ENCODE data around the gene NLRP9.

The NLRP9 gene

GRCh38 chr19:55702131-55702627 lies 36.0 kb downstream of the NLRP9 start:
- no peak for DNase-seq

DNA sequence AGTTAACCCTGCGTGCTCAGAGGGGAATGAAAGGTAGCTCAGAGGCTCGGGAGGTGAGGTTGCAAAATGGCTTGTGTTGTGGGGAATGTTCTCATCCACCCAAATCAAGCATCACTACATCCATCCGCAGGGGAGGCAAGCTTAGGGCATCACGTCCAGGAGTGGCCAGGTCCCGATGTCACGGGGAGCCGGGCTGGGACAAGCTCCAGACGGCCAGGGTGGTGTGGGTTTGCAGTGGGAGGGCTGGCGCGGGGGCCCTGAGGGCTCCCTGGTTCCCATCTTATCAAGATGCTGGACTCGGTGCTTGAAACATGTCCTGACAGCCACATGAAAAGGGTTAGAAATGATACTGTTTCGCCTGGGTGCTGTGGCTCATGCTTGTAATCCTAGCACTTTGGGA lies 37.4 kb downstream of the NLRP9 start:
- no peak for DNase-seq

DNA sequence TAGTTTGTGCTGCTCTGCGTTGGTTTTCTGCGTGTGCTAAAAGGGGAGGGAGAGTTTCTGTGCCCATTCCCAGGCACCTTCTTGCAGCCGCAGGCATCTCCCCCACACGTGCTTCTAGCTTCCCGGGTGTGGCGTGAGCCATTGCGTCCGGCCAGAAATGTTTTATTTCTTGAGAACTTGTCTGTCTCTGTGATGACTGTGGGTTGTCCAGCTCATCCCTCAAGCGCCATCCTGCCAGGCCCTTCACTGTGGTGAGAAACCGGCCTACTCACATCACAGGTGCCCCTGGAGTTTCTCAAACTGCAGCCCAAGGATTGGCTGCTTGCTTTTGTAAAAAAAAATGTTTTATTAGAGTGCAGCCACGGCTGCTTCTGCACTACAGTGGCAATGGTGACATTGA lies 39.0 kb downstream of the NLRP9 start:
- DNase-seq: no peak

DNA sequence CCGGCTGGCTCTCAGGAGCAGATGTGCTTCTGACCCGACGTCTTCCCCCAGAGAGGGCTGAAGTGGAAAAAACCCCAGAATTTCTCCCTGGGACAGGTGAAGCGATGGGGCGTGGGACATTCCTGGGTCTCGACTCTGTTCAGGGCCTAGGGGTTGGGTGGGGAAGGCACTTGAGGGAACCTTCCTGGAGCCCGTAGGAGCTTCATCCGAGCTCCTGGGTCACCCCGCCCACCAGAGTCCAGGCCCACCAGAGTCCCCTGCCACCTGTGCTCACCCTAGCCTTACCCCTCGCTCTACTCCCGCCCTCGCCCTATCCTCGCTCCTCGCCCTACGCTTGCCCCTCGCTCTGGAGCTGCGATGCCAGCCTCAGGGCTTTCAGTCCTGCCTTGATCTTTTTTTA lies 39.9 kb downstream of the NLRP9 start:
- DNase-seq: no peak

DNA sequence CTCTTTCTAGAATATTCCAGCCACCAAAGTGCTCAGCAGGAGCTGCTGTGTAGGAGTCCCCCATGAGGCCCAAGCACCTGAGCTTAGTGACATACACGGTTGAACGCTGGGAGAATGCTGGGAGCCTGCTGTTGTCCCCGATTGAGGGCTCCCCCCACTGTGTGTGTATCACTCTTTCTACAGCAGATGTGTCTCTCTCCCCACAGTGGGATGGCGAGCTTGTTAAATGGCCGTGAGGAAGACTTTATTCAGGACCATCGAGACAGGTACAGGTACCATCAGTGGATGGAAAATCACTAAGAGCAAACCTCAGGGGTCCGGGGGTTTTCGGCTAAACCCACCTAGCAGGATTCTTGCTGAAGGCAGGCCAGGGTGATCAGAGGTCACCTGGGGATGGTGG lies 40.5 kb downstream of the NLRP9 start:
- no peak for DNase-seq

DNA sequence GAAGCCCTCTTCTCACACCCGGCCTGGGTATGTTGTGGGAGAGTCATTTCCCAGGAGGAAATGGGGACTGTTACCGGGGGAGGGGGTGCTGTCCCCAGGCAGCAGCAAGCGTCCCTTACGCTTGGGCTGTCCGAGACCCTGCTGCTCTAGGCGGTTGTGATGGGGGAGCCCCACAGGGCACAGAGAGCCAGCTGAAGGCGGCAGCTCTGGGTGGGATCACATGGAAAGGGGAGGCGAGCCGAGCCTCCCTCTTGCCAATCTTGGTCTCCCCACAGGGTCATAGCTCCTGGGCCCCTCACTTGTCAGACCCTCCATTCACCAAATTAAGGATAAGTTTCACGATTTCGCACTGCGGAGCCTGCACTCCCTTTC lies 41.1 kb downstream of the NLRP9 start:
- DNase-seq: no peak

GRCh38 chr19:55696301-55697068 lies 41.7 kb downstream of the NLRP9 start:
- no peak for DNase-seq

- DNase-seq: no peak
Measured at GRCh38 chr19:55695511-55696290, 42.5 kb downstream of the NLRP9 start.

DNA sequence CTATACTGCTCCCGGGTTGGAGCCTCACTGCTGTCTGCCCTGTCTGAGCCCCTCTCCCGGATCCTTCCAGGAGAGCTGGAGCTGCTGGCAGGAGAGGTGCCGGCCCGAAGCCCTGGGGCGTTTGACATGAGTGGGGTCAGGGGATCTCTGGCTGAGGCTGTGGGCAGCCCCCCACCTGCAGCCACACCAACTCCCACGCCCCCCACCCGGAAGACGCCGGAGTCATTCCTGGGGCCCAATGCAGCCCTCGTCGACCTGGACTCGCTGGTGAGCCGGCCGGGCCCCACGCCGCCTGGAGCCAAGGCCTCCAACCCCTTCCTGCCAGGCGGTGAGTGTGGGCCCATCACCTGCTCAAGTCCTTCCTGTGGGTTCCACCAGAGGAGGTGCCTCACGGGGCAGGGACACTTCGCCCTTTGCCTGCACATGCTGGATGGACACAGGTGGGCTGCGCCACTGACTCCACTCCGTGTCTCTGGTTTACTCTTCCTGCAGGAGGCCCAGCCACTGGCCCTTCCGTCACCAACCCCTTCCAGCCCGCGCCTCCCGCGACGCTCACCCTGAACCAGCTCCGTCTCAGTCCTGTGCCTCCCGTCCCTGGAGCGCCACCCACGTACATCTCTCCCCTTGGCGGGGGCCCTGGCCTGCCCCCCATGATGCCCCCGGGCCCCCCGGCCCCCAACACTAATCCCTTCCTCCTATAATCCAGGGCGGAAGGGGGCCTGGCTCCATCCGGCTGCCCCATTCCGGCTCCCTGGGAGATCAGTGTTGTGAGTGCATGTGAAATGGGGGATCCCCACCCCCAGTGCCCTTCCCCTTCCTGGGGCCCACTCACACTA lies 43.3 kb downstream of the NLRP9 start:
- no peak for DNase-seq

- DNase-seq: no peak
Measured at GRCh38 chr19:55694241-55694655, 44.0 kb downstream of the NLRP9 start.

GRCh38 chr19:55693336-55693974 lies 44.7 kb downstream of the NLRP9 start:
- no peak for DNase-seq

DNA sequence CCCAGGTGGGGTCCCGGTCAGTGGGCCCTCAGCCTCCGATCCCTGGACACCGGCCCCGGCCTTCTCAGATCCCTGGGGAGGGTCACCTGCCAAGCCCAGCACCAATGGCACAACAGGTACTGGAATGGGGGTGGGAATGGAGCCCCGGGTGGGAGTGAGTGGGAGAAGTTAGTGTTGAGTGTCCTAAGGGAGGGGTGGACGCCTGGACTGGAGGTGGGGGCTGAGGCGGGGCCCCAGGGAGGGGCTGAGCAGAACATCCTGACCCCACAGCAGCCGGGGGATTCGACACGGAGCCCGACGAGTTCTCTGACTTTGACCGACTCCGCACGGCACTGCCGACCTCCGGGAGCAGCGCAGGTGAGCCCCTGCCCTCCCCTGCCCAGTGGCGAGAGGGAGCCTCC lies 45.5 kb downstream of the NLRP9 start:
- DNase-seq: no peak

- no peak for DNase-seq
Measured at GRCh38 chr19:55691561-55692481, 46.4 kb downstream of the NLRP9 start.

DNA sequence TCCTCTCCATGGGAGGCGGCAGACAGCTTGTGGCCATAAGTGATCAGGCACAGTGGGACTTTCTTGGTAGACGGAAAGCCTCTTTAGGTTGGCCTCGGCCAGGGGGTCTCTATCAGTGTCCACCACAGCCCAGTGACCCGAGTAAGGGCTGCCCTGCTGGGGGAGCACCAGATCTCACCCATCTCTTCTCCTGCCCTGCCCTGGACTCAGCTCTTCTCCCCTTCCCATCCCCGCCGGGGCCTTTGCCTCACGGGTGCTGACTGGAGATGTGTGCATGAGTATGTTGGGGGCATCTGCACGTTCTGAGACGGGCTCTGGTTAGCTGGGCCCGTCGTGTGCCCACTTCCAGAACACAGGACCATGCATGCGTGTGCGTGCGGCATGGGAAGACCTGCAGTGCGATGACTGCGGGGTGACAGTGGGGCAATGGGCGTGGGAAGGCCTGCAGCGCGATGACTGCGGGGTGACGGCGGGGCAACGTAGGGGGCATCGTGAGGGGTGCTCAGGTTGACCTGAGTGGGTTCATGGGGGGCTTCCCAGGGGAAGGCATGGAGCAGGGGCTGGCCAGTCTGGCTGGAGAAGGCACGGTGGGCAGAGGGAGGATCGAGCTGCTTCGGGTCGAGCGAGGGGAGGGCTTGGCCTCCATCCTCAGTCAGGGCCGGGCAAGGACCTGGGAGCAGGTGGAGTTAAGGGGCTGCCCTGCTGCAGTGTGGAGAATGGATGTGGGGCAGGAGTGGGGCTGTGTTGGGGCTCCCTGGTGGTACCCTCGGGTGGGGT lies 47.2 kb downstream of the NLRP9 start:
- DNase-seq: no peak

GRCh38 chr19:55690109-55690768 lies 48.0 kb downstream of the NLRP9 start:
- no peak for DNase-seq

- no peak for DNase-seq
Measured at GRCh38 chr19:55689411-55690108, 48.6 kb downstream of the NLRP9 start.

GRCh38 chr19:55688422-55689218 lies 49.6 kb downstream of the NLRP9 start:
- no peak for DNase-seq

DNA sequence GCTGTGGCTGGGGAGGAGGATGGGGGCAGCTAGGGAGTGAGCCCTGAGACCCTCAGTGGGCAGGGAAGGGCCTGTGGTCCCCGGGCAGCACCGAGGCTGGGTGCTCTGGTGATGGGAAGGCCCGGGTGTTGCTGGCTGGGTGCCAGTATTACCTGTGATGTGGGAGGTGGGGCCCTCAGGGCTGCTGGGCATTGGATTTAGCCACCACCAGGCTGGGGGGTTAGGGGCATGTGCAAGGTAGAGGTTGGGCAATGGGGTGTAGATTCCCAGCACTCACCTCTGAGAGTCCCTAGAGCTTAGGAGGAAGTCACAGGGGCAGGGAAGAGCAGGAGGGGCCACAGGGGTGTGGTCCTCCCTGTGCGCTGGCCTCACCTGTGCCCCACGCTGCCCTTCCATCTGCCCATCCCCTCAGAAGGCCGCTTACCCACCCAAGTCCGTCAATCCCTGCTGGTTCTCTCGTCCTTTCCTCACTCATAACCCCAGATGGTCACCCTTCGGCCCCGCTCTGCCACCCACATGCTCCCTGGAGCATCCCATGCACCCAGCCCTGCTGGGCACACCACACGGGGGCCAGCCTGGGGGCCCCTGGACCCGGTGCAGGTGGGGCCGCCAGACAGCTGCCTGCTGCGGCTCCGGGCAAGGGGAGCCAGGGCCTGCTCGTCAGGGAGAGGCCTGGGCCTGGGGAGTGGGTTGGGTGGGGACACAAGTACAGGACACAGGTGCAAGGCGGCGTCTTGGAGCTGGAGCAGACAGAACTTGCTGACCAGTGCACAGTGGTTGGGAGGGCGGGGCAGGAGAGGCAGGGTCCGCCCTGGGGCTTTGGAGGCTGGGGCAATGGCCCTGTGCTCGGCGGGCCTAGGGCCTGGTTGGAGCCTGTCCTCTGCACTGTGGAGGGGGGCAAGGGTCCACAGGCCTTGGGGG lies 50.7 kb downstream of the NLRP9 start:
- DNase-seq: no peak

All from activated CD4-positive, CD25-positive, alpha-beta regulatory T cell treated with anti-CD3 and anti-CD28 coated beads, Interleukin-2, amount 50 U/mL, for 72 hours (primary cell).